COLO668 (cell line): ENCODE measurements around the gene DDX56.
"Not testable (repeated sequence)": the region's sequence is repeated elsewhere in the genome, so short reads cannot be mapped to it uniquely, and the experiment has no call there.

ENCODE experiments used
- DNase-seq: peaks from one replicate; lab custom pipeline; 2025; ENCODE audit not compliant: unreplicated experiment; lab: John Stamatoyannopoulos, UW

DDX56 gene

DNA sequence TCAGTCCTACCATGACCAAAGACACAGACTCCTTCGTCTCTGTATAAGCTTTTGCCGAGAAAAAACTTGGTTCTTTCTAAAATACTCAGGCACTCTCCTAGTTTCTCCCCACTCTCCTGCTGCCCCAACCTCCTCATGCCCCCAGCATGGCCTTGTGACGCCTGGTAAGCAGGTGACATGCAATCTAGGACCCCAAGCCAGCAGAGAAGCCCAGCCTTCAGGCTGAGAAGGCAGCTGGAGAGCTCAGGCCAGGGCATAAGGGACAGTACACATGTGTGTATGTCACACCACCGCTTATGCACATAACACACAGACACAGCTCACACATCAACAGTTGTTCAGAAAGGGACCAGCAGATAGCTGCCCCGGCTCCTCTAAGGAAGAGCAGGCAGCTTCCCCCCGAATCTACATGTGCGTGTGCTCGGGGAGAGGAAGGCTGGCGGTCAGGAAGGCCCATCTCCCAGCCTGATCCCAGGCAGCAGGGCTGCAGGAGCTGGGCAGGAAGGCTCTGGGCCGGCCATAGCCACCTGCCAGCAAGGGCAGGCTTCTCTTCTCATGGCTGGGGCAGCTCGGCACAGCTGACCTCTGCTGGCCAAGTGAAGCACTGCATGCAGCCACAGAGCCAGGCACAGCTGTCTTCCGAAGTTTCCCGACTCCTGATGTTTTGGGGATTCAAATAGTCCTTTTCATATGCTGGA, 8.5 kb downstream of the DDX56 start:
- DNase-seq, result peak; percentile 77

DNA sequence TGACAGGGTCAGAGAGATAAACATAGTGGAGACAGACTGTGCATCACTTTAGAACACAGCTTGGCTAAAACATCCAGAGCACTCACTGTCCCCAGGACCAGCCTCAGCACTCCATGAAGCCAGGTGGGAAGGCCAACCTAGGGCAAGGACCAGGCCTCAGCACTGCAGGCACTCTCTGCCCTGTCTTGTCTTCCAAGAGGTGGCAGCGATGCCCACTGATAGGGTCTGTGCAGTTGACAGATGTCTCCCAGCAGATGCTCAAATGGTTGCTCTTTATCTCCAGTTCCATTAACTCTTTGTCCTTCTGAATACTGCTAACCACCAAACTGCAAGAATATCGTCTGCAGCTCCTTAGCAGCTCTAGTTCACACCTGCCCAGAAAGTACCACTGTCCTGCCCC, 9.1 kb downstream of the DDX56 start:
- no peak for DNase-seq

DNA sequence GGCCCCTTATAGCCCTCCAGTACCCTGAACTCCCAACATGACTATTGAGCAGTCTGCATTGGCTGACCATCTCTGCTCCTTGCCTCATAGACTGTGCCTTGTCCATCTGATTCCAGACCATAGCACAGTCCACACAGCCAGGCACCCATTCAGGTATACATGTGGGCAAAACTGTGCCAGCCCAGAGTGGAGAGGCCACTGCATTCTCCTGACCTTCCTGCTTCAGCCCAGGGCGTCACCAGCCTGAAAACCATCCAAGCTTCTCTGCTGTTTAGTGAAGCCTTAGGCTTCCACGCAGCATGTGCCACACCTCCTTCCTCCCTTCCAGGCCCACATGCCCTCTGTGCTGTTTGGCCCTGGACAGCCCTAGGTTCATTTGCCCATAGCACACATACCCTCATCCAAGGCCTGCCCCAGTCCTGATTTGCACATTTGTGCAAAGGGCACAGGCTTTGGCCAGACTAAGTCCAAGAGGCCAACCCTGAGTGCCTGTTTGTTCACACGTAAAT, 10.5 kb downstream of the DDX56 start:
- DNase-seq, result no peak

DNA sequence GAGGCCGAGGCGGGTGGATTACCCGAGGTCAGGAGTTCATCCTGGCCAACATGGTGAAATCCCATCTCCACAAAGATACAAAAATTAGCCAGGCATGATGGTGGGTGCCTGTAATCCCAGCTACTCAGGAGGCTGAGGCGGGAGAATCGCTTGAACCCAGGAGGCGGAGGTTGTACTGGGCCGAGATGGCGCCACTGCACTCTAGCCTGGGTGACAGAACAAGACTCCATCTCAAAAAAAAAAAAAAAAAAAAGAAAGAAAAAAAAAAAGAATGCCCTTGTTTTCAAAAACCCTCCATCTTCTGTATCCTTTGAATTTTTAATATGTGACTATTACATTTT, 11.1 kb downstream of the DDX56 start:
- DNase-seq, result not testable (repeated sequence)

DNA sequence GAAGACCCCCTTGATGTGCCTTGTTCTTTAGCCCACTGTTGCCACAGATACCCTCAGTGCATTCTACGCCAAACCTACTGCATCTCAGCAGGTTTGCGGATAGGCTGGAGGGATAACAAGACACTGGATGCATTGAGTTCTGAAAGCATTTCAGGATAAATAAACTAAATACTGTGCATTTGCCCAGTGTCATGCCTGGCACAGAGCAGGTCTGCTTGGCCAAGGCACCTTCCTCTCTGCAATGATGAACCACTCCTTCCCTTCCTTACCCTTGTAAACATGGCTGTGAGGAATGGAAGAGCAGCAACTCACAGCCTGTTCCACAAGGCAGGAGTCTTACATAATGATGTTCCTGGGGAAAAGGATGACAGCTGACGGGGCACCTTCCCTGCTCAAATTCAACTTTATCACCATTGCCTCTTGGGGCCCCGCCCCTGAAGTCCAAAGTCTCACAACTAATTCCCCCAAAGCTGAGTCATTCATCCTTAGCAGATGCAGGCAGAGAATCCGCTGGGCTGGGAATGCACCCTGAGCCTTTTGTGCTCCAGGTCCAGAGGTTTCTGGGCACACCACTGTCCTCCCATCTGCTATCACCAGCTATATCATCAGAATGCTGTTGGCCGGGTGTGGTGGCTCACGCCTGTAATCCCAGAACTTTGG, 11.6 kb downstream of the DDX56 start:
- peak; percentile 30 for DNase-seq

DNA sequence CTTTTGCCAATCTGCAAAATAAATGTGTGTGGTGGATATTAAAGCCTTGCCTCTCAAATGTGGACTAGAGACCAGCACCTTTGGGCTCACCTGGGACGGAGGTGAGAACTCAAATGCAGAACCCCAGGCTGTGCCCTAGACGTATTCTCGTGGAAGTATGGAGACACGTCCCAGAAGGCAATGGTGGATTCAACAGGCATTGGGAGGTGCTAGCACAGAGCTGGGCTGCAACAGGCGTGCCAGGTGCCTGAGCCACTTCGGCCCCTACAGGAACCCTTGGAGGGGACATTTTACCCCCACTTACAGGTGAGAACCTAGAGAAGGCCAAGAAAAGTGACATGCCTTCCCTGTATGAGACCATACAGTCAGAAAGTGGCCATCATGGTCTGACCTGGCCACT, 12.2 kb downstream of the DDX56 start:
- no peak for DNase-seq

DNA sequence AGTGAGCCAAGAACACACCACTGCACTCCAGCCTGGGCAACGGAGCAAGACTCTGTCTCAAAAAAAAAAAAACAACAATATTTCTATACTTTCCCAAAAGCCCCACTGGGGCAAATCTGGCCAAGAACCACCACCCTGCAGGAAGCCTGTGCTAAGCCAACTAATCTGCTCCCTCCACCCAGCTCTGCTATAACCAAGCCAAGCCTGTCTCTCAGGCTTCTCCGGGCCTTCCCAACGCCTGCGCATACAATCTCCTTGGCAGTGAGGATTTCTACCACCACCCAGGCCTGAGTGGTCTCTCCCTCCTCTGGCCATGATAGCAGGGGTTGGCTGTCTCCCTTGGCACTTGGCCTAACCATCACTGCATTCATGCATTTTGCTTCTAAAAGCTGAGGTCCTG, 14.2 kb downstream of the DDX56 start:
- no peak for DNase-seq

DNA sequence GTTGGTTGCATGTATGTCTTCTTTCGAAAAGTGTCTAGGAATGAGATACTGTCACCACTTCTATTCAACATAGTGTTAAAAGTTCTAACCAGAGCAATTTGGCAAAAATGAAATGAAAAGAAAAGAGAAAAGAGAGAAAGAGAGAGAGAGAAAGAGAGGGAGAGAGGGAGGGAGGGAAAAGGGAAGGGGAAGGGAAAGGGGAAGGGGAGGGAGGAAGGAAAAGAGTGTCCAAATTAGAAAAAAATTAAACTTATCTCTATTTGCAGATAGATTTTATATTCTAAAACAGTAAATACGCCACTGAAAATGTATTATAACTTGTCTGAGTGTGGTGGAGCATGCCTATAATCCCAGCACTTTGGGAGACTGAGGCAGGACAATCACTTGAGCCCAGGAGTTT, 16.2 kb downstream of the DDX56 start:
- no peak for DNase-seq

DNA sequence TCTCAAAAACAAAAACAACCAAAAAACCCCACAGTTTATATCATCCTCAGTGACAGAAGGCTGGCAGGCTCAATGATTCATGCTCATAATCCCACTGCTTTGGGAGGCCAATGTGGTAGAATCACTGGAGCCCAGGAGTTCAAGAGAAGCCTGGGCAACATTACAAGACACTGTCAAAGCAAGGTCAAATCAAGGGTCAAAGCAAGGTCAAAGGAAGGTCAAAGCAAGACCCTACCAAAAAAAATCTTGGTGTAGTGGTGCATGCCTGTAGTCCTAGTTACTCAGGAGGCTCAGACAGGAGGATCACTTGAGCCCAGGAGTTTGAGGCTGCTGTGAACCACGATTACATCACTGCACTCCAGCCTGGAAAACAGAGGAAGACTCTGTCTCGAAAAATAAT, 18.4 kb downstream of the DDX56 start:
- DNase-seq, result no peak

DNA sequence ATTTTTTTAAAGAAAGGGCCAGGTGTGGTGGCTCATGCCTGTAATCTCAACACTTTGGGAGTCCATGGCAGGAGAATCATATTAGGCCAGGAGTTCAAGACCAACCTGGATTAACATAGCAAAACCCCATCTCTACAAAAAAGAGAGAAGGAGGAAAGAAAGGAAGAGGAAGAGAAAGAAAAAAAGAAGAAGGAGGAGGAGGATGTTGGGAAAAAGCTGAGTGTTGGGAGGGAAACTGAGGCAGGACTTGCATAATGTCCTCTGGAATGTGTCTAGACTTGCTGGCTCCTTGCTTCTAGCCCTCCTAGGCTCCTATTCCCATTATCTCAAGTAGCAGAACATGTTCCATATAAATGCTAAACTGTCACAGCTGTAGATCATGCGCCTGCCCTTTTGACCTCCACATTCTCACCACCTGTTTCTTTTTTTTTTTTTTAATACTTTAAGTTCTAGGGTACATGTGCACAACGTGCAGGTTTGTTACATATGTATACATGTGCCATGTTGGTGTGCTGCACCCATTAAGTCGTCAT, 21.2 kb downstream of the DDX56 start:
- DNase-seq, result not testable (repeated sequence)

DNA sequence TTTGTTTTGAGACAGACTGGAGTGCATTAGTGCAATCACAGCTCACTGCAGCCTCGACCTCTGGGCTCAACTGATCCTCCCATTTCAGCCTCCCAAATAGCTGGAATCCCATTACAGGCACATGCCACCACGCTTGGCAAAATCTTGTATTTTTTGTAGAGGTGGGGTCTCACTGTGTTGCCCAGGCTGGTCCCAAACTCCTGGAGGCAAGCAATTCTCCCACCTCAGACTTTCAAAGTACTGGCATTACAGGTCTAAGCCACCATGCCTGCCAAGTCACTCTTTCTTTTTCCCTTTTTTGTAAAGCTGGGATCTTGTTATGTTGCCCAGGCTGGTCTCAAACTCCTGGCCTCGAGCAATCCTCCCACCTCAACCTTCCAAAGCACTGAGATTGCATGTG, 24.3 kb downstream of the DDX56 start:
- DNase-seq, result no peak

DNA sequence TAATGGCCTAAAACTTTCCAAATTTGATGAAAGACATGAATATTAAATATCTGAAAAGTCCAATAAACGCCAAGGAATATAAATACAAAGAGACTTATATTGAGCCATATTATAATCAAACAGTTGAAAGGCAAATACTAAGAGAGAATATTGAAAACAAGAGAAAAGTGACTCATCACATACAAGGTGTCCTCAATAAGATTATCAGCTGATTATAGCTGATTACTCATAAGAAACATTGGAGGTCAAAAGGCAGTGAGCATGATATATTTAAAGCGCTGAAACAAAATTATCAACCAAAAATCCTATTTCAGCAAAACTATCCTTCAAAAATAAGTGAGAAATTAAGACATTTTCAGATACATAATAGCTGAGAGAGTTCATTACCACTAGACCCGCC, 24.8 kb downstream of the DDX56 start:
- DNase-seq, result no peak

DNA sequence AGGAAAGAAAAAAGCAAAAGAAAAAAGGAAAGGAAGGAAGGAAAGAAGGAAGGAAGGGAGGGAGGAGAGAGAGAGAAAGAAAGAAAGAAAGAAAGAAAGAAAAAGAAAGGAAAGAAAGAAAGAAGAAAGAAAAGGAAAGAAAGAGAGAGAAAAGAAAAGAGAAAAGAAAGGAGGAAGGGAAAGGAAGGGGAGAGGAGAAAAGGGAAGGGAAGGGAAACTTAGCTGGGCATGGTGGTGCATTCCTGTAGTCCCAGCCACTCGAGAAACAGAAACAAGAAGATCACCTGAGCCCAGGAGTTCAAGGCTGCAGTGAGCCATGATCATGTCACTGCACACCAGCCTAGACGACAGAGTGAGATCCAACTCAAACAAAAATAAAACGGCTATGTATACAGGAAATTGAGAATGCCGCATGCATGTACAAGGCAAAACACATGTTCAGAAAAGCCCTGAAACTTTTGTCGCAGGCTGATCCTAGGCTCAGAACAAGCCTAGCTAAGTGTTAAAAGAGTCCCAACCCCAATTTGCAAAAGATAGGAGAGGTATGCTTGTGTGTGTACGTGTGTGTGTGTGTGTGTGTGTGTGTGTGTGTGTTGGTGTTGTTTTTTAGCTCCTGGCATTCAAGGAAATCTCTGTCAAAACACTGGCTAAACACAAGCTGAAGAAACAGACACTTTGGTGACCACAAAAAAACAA, 26.0 kb downstream of the DDX56 start:
- no peak for DNase-seq

DNA sequence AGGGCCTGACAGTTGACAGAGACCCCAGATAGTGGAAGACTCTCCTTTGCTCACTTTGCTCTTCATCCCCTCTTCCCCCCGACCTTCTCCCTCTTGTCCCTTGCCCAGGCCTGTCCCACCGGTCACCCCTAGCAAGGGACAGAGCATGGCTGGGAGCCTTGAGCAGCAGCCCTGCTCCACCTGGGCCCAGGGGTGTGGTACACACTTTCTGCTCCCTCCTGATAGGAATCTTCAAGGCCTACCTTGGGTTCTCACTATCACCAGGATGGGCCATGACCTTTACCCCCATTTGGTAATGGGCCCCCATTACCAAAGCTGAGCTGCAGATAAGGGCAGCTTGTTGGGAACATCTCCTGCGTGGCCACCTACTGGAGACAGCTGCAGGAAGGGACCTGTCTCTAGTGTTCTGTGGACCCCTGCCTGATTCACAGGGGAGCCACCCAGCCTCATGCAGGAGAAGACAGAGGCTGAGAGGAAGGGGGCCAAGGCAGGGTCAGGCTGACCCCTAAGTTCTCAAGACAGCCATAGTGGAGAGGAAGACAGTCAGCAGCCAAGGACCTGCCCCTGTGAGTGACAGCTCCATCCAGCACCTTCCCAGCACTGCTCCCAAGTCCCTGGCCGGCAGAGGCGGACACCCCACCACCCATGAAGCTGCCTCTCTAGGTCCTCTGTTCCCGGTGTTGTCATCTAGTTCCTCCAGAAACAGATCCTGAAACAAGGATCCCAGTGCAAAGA, 31.7 kb downstream of the DDX56 start:
- DNase-seq, result no peak

DNA sequence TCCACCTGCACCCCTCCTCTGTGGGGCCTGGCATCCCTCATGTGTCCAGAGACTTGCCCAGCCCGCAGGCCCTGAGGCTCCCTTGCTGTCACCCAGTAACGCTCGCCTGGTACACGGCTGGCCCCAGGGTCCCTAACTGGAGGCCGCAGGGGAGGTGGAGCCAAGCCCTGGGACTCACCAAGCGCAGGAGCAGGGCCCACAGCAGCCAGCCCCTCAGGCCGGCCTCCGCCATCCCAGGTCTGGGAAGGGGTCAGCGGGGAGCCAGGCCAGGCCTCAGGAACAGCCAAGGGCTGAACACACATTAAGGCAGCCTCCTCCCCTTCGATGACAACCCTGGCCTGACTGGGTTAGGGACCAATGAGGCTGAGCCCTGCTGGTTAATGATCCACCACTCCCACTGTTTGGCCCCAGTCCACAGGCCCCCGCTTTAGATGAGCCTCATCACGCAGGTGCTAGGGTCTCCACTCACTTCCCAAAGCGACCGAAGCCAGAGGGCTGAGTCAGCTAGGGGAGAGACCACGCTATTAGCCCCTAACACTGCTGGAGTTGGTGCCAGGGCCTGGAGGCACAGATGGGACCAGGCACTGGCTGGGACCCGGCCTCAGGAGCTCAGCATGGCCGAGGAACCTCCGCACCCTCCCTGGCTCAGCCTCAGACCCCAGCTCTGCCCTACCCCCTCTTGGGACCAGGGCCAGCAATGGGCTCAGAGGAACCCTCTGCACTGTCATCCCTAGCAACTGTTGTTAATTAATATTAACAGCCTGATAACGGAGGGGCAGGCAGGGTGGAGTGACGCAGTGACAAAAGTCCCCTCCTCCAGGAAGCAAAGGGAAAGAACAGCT, 32.5 kb downstream of the DDX56 start, which contains the start of gene NPC1L1:
Gene NPC1L1 (minus strand): TSS at position 303 of the 842 bp plus-strand sequence. CDS start 71 bp downstream, at position 232.
- DNase-seq, result no peak

DNA sequence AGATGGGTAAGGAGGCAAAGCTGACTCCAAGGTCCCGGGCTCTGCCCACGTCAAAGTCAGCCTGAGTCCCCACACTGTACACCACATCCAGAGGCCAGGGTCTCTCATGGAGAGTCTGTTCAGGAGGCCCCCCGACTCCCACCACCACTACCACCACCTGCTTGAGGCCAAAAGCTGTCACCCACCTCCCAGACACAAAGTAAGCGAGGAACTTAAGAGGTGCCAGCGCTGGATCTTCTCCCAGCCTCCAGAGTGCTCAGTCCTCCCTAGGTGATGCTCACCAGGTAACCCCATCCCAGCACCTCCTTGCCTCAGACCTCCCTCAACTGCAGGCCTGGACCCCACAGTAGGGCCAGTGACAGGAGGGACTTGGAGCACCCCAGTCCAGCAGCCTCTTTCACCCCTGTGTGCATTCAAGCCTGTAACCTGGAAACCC, 33.1 kb downstream of the DDX56 start:
- no peak for DNase-seq

DNA sequence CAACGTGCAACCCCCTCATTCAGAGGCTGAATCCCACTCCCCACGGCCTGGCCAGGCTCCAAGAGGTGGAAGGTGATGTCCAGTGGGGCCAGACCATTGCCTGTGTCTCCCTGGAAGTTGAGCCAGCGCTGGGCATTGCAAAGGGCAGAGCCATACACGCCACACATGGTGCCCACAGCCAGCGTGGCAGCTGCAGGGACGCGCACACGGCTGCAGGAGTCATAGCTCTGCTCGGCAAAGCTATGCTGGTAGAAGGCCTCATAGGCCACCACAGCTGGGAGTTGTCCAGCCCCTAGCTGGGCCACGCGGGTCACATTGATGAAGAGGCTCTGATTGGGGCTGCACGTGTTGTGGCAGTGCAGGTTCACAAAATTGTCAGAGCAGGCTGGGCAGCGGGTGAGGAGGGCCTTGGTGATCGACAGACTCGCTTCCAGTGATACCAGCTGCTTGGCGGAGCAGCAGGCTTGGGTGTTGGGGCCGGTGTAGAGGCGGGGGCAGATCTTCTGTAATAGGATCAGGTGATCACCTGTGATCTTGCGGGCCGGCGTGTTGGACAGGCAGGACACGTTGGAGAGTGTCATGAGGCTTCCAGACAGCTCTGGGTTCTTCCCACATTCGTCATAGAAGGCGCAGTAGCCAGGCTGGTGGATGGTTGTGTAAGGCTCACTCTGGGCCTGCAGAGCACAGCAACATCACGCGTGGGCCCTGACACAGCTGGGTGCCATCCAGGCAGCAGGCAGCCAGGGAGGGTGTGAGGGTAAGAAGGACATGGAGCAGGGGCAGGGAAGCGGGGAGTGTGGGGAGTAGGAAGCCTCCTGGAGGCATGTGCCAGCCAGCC, 33.8 kb downstream of the DDX56 start:
- DNase-seq, result no peak

DNA sequence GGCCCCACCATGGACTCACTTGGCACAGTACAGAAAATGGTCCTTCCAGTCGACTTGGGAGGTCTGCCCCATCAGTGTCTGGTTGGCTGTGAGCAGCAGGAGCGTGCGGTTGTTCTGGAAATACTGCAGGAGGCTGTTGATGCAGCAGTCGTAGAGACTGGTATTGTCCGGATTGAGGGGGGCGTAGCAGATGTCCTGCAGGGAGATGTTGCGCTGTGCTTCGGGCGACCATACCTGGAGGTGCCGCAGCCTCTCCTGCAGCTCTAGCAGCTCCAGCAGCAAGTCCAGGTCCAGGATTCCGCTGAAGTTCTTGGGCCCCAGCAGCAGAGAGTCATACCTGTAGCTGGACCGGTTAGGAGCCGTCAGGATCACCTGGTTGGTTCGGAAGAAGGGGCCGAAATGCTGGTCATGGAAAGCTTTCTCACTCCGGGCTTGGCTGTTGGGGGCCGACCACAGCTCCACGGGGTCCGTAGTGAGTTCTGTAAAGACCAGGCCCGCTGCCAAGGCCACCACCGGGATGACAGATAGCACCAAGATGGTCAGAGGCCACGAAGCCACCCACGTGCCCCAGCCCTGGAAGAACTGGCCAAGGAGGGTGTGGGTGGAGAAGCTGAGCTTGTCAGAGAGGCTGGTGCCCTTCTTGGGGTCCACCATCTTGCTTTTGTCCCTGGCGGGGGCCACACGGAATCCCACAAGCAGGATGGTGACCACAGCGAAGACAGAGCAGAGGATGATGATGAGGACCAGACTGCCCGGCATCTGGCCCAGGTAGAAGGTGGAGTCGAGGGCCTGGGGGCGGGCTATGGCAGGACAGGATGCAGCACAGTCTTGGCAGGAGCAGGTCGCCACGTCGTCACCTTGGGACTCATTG, 34.7 kb downstream of the DDX56 start:
- DNase-seq, result no peak
